HG02588 (cell line): ENCODE results near the gene RET.

Experiments
- ATAC-seq: cut with Tn5 transposase; IDR thresholded peaks from one replicate; pipeline ENCODE4 v1.9.1; 2021; ENCODE audit warnings: mild to moderate bottlenecking, moderate library complexity; ENCODE audit not compliant: unreplicated experiment

Gene RET

DNA sequence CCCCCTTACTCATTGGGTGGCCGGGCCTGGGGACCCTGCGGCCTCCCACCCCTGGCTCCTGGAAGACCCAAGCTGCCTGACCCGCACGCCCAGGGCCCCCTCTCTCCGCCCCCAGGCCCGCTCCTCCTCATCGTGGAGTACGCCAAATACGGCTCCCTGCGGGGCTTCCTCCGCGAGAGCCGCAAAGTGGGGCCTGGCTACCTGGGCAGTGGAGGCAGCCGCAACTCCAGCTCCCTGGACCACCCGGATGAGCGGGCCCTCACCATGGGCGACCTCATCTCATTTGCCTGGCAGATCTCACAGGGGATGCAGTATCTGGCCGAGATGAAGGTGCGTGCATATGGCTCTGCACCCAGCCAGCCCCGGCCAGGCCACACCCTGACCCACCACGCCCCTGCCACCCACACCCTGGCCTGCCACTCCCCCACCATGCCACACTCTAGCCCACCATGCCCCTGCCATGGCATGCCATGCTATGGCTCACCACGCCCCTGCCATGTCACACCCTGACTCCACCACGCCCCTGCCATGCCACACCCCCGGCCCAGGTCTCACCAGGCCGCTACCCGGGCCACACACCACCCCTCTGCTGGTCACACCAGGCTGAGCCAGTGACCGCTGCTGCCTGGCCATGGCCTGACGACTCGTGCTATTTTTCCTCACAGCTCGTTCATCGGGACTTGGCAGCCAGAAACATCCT is 42.7 kb downstream of the RET start:
- no peak for ATAC-seq

DNA sequence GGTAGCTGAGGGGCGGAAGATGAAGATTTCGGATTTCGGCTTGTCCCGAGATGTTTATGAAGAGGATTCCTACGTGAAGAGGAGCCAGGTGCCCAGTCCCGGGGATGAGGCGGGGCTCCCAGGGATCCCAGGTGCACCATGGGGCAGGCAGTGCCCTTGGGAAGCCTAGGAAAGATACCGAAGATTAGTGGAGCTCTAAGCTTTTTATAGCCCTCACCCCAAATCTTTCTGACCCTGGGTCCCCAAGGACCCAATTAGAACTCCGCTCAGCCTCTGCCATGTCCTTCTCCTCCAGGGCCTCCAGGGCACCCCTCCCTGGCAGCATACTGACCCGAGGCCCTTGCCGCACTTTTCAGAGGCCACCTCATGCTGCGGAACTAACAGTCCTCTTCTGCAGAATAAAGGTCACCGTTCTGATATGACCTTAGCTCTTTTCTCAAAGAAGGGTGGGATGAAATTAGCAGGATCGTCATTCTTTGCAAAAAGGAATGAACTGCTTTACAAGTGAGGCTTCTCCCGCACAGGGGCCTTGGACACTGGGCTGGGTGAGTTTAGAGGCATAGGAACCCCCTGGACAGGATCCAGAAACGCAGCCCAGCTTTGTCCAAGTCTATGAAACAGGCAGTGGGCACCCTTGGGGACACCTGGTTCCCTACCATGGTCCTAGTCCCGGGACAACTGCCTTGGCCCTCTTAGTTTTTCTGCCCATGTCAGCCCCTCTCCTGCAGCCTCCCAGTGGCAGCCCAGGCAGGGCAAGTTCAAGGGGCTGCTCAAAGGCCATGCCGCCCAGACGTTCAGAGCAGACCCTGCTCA is 43.5 kb downstream of the RET start:
- no peak for ATAC-seq

DNA sequence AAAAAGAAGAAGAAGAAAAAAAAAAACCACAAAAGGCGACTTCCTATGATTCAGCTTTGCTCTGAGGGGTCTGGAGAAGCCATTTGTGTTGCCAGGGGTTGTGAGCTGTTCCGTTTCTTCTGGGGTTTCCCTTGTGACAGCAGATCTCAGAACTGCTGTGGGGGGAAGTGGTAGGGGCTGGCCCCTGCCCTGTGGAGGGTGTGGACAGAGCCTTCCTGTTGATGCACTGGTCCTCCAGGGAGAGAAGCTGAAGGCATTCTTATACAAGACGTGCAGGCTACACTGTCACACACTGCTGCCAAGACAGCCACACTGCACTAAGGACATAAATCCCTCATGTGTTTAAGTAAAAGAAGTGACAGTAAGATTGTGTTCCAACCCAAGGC is 44.1 kb downstream of the RET start:
- peak; percentile 90 for ATAC-seq

DNA sequence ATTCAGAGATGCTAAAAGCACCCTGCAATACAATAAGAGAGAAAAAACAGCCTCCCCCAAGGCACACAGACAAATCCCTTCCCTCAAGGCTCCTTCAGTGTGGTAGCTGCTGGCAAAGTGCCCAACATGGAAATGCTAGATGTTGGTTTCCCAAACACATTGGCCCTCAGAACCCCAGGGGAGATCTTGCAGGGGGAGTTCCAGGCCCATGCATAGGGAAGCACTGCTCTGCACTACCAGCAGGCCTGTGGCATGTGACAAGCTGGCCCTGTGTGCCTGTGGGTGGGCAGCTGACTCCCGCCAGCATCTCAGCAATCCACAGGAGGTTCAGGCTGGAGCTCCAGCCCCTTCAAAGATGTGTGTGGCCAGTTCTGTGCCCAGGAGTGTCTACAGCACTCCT is 44.6 kb downstream of the RET start:
- ATAC-seq: no peak

DNA sequence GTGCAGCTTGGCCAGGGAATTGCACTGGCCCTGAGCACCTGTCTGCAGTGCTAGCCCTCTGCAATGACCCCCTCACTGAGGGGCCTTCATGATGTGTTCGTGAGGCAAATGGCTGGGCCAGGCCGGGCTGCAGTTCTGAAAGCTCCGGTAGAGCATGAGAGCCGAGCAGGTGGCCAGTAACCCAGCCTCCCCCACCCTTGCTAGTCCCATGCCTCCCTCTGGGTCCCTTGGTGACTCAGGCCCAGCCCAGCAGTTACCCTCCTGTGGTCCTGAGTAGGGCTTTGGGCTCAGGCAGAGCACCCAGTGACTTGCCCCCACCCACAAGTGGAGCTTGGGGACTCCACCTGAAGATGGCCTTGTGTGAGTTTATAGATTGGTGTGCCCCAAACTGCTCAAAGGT is 45.2 kb downstream of the RET start:
- no peak for ATAC-seq

DNA sequence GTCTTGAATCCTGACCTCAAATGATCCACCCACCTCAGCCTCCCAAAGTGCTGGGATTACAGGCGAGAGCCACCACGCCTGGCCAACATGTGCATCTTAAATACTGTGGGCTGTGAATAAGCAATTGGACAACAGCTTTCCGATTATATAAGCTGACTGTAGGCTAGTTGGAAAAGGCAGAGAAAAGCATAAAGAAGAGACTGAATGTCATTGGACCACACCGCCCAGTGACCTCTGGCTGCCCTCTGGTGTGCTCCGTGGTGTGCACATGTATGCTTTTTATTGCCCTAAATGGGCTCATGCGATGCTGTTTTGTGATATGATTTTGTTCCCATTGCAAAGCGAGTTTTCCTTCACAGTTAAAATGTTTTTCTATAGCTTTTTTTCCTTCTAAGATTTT is 46.0 kb downstream of the RET start:
- no peak for ATAC-seq

DNA sequence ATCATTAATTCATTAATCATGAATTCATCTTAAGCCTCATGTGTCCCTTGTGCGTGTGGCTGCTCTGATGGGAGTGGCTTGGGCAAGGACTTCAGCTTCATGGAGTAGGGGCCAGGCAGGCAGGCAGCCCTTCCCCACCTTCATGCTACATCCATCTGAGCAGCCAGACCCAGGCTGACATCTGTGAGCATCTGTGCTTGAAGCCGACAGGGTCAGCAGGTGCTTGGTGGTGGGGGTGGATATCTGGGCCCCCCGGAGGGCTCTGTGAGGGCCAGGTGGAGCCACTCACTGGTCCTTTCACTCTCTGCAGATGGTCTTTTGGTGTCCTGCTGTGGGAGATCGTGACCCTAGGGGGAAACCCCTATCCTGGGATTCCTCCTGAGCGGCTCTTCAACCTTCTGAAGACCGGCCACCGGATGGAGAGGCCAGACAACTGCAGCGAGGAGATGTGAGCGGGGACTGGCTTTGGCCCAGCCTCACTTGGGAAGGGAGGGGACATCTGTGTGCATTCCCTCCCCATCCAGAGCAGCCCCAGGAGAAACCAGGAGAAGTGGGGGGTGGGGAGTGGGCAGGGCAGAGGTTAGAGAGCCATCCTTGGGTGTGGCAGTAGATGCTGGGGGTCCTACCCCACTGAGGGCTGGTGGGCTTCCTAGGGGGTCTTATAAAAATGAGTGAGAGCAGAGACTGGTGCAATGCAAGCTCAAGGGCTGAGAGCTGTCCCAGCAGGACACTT is 46.7 kb downstream of the RET start:
- ATAC-seq: no peak

DNA sequence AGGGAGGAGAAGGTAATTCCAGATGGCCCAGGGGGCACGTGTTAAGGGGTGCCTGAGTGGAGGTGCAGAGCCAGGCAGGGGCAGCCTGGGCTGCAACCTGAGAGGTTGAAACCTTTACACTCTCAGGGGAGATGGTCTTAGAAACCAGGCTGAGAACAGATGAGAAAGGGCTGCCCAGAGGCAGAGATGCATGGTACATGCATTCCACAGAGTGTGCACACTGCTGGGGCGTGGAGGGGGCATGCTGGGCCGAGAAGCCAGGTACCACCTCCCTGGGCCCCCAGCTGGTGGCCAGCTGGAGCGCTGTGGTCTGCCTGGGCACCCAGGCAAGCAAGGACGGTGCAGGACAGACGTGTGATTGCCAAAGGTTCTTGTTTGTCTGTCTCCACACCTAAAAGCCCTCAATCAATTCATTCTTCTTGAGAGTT is 47.2 kb downstream of the RET start:
- ATAC-seq: no peak

DNA sequence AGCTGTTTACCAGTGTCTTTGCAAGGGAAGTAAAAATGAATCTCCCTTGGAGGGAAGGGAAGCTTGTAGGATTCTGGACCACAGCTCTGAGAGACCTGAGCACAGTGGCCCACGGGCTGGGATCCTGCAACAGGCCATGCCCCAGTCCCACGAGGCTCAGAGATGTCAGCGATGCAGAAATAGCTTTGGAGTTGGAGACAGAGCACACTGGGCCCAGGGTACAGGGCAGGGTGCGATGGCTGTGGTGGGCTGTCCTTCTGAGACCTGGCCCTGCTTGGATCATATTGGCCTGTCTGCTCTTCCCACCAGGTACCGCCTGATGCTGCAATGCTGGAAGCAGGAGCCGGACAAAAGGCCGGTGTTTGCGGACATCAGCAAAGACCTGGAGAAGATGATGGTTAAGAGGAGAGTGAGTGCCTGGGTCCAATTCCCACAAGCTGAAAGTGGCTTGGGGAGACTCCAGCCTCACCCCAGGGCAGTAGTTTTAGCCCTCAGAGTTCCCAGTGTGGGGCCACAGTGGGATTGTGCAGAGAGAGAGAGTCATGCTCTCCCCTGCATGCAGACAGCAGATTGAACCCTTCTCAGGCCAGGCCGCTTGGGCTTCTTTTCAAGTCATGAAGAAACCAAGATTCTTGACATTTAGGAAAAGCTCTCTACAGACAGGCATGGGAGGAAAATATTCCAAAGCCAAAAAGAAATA is 47.9 kb downstream of the RET start:
- ATAC-seq: no peak

DNA sequence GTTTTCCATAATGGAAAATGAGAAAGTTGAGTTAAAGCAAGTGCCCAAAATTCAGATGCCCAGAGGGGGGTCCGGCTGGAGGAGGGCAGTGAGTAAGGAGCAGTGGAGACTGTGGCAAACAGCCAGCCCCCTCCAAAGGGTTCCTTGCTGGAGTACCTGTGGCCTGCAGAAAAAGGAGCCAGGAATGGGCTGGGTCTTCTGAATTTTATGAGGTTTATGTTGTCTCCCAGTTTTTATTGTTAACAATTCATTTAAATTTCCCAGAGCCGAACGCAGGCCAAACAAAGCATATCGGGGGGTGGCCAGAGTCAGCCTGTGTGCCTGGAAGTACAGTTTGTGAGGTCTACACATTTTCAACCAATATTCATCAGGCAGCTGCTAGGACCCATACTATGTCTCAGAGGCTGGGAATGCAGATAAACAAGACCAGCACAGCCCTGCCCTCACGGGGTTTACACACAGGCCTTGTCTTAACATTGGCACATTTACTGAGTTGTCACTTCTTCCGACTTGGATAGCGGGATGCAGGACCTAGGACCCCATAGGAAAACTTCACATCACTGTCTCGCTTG is 48.5 kb downstream of the RET start:
- no peak for ATAC-seq

DNA sequence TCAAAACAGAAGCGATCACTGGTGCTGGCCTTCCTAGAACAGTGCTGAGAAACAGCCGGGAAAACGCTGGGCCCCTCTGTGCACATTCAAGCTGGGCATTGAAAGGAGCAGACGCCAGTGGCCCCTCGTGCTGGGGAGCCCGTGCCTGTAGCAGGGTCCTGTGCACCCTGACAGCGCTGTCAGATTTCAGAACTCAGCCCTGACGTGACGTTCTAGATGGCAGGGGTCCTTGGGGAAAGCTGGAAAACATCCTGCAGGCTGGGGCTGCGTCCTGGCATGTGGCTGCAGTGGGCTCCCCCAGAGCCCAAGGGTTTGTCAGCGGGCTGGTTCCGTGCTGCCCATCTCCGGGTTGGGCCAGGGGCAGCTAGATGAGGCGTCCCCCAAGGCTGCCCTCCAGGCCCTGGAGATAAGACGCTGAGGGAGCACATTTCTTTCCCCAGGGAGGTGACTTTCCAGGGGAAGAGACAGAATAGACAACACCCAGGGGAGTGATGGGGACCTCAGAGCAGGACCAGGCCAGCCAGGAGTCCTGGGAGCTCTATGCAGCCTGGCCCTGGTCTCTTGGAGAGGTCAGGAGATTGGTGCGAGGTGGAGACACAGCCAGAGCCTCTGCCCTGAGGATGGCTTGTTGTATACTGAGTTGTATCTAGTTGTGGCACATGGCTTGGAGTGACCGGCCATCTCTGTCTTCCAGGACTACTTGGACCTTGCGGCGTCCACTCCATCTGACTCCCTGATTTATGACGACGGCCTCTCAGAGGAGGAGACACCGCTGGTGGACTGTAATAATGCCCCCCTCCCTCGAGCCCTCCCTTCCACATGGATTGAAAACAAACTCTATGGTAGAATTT is 49.2 kb downstream of the RET start:
- ATAC-seq: no peak

DNA sequence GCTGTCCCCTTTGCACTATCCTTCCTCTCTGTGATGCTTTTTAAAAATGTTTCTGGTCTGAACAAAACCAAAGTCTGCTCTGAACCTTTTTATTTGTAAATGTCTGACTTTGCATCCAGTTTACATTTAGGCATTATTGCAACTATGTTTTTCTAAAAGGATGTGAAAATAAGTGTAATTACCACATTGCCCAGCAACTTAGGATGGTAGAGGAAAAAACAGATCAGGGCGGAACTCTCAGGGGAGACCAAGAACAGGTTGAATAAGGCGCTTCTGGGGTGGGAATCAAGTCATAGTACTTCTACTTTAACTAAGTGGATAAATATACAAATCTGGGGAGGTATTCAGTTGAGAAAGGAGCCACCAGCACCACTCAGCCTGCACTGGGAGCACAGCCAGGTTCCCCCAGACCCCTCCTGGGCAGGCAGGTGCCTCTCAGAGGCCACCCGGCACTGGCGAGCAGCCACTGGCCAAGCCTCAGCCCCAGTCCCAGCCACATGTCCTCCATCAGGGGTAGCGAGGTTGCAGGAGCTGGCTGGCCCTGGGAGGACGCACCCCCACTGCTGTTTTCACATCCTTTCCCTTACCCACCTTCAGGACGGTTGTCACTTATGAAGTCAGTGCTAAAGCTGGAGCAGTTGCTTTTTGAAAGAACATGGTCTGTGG is 50.0 kb downstream of the RET start:
- no peak for ATAC-seq

DNA sequence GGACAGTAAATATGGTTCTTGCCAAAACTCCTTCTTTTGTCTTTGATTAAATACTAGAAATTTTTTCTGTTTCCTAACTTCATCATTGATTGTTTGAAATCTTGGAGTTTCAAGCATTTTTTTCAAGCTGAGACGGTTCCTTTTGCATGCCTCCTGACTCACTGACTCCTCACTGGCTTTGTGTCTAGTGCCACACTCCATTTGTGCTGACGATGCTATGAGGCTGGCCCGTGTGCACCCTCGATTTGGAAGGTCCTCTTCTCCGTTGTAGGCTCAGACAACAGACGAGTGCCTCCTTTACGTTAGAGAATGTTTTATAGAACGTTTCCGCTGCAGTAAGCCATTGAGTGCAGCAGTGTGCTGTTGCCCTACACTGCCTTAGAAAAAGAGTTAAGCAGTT is 50.6 kb downstream of the RET start:
- ATAC-seq: no peak

DNA sequence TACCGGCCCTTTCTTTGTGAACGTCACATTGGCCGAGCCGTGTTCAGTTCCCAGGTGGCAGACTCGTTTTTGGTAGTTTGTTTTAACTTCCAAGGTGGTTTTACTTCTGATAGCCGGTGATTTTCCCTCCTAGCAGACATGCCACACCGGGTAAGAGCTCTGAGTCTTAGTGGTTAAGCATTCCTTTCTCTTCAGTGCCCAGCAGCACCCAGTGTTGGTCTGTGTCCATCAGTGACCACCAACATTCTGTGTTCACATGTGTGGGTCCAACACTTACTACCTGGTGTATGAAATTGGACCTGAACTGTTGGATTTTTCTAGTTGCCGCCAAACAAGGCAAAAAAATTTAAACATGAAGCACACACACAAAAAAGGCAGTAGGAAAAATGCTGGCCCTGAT is 51.5 kb downstream of the RET start:
- no peak for ATAC-seq

DNA sequence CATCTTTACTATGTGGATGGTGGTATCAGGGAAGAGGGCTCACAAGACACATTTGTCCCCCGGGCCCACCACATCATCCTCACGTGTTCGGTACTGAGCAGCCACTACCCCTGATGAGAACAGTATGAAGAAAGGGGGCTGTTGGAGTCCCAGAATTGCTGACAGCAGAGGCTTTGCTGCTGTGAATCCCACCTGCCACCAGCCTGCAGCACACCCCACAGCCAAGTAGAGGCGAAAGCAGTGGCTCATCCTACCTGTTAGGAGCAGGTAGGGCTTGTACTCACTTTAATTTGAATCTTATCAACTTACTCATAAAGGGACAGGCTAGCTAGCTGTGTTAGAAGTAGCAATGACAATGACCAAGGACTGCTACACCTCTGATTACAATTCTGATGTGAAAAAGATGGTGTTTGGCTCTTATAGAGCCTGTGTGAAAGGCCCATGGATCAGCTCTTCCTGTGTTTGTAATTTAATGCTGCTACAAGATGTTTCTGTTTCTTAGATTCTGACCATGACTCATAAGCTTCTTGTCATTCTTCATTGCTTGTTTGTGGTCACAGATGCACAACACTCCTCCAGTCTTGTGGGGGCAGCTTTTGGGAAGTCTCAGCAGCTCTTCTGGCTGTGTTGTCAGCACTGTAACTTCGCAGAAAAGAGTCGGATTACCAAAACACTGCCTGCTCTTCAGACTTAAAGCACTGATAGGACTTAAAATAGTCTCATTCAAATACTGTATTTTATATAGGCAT is 52.3 kb downstream of the RET start:
- ATAC-seq: peak; percentile 66

DNA sequence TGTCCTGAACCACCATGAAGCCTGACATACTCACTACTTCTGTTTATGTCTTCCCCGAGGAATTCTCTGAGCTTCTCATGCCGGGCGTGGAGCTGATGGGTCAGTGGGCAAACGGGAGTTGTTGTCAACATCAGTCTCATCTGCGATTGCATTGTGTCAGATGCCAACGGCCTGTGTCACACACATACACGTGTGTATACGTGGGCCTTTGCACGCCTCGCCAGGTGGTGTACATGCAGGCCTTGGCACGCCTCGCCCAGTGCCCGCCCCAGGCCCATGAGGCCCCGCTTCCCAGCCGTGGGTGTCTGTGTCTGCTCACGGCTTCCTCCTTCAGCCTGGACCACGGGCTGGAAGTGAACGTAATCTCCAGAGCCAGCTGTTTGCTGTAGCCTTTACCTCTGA is 53.9 kb downstream of the RET start:
- ATAC-seq: no peak

DNA sequence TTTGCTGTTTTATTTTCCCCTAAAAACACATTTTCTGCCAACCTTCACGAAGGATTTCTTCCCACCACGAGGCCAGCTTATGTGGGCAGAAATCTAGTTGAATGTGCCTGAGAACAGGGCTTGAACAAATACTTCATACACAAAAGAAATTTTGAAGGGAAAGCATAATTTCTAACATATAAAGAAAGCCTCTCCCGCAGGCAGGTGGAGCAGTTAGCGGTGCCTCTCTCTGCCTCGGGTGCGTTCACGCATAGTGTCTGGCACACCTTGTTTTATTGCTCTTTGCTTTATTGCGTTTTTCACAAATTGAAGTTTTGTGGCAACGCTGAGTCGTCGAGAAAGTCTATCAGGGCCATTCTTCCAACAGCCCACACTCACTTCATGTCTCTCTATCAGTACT is 54.4 kb downstream of the RET start:
- no peak for ATAC-seq

DNA sequence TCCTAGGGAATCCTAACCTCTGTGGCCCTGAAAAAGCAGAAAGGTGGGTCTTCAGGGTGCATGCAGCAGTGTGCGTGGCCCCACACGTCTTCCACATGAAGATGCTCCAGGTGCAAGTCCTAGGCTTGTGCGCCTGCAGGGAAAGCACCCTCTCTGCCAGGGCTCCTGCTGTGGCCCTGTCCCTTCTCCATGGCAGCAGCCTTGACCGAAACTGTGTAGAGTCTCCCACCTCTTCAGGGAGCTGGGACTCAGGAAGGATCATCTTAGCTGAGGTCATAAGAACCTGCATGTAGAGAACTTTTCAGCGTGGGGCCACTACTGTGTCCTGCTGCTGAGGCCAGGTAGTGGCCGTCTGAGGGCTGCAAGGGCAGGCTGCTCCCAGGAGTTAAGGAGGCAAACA is 55.0 kb downstream of the RET start:
- ATAC-seq: no peak
